HepG2 (cell line): Measurements from ENCODE around the gene CYP20A1. TPM values are rescaled to one million over a fixed set of nuclear protein-coding genes. Genes with fewer than 3 reads are reported as not detected.

Experiments used
- CENPX ChIP-seq: sonication (generic); formaldehyde crosslinking; IDR thresholded peaks from 2 replicates; pipeline ENCODE4 v1.9.0; 2021; ENCODE audit warnings: mild to moderate bottlenecking, missing genetic modification reagents, moderate library complexity
- GLMP ChIP-seq: sonication (generic); formaldehyde crosslinking; IDR thresholded peaks from 2 replicates; pipeline ENCODE4 v1.9.0; 2021; ENCODE audit warnings: missing genetic modification reagents, mild to moderate bottlenecking, borderline replicate concordance
- PAWR ChIP-seq: sonication (generic); formaldehyde crosslinking; IDR thresholded peaks from 2 replicates; pipeline ENCODE4 v1.4.0; 2020; ENCODE audit warnings: missing genetic modification reagents, mild to moderate bottlenecking, borderline replicate concordance
- TFDP1 ChIP-seq: IDR thresholded peaks from 2 replicates; pipeline ENCODE4 v1.6.1; 2016; ENCODE audit warnings: missing compliant biosample characterization, missing genetic modification reagents, borderline replicate concordance
- ZBED4 ChIP-seq: sonication (generic); formaldehyde crosslinking; IDR thresholded peaks from 2 replicates; pipeline ENCODE4 v1.4.0; 2020; ENCODE audit warnings: missing genetic modification reagents, borderline replicate concordance
- ZBTB49 ChIP-seq: sonication (generic); formaldehyde crosslinking; IDR thresholded peaks from 2 replicates; pipeline ENCODE4 v1.4.0; 2020; ENCODE audit warnings: missing genetic modification reagents, borderline replicate concordance
- ZFX ChIP-seq: sonication (generic); formaldehyde crosslinking; IDR thresholded peaks from 2 replicates; pipeline ENCODE4 v1.4.0; 2020; ENCODE audit warnings: mild to moderate bottlenecking, low read depth, missing genetic modification reagents, moderate library complexity
- ZNF142 ChIP-seq: sonication (generic); formaldehyde crosslinking; IDR thresholded peaks from 2 replicates; pipeline ENCODE4 v1.4.0; 2020; ENCODE audit warnings: missing genetic modification reagents
- ZNF34 ChIP-seq: sonication (generic); formaldehyde crosslinking; IDR thresholded peaks from 2 replicates; pipeline ENCODE4 v1.4.0; 2020; ENCODE audit warnings: mild to moderate bottlenecking, missing genetic modification reagents, borderline replicate concordance
- ZNF543 ChIP-seq: sonication (generic); formaldehyde crosslinking; IDR thresholded peaks from 2 replicates; pipeline ENCODE4 v1.4.0; 2020; ENCODE audit warnings: mild to moderate bottlenecking, missing genetic modification reagents
- ZNF772 ChIP-seq: sonication (generic); formaldehyde crosslinking; IDR thresholded peaks from 2 replicates; pipeline ENCODE4 v1.5.0; 2020; ENCODE audit warnings: mild to moderate bottlenecking, missing genetic modification reagents
- polyA plus RNA-seq, 8 experiments: library from polyadenylated mRNA; depleted of rRNA in 3 of 8; stranded (reverse) in 7 of 8; unstranded in 1 of 8; fragments of >200 nt; fragmentation: Illumina TruSeq in 4 of 8; extraction: Trizol in 4 of 8; gene quantifications; 2 replicates each; pipeline versions ENCODE4 v1.2.1 to v1.2.3, GENCODE V29; 2011 to 2016; ENCODE audit warnings: low read depth in 4 of 8, missing spikeins in 1 of 8, mixed read lengths in 1 of 8; ENCODE audit not compliant: insufficient read depth in 1 of 8
- total RNA-seq, 5 experiments: library from RNA; depleted of rRNA; stranded (reverse); fragments of >200 nt; fragmentation: Illumina TruSeq; extraction: Trizol; gene quantifications; 2 replicates each; pipeline ENCODE4 v1.2.3, GENCODE V29; 2016; ENCODE audit warnings: low read depth in 1 of 5

Gene CYP20A1
- total and polyA plus RNA-seq, 2 of the 13 experiments (the other 11 are each of a cell fraction or from before 2014, with no cell fraction given) = 9.6 to 35.3 TPM

- TF ChIP-seq ZBED4 (peak; percentile 46; the same call in 1 of the 2 replicates), ZFX (CRISPR knock-in tag) (peak; percentile 77), ZNF772 (CRISPR knock-in tag) (no peak; the same call in 1 of the 2 replicates), ZBTB49 (CRISPR knock-in tag) (no peak; the same call in 1 of the 2 replicates), ZNF142 (CRISPR knock-in tag) (peak; percentile 75; the same call in 1 of the 2 replicates), ZNF34 (CRISPR knock-in tag) (peak; percentile 57; the same call in 1 of the 2 replicates), TFDP1 (CRISPR knock-in tag) (peak; percentile 83), GLMP (CRISPR knock-in tag) (no peak), PAWR (CRISPR knock-in tag) (0 out of 2 replicates have a peak, but pooled peaks have one; percentile 91), CENPX (CRISPR knock-in tag) (no peak), ZNF543 (CRISPR knock-in tag) (0 out of 2 replicates have a peak, but pooled peaks have one; percentile 56)
These were observed 89.3 kb downstream of the CYP20A1 start, which contains the start of gene ABI2 (continued) for GRCh38 chr2:203327901-203328759.
